Tibial nerve (tissue), 4 donors: ENCODE results near the gene DECR2. TPM values are rescaled to one million over a fixed set of nuclear protein-coding genes. Genes with fewer than 3 reads are reported as not detected.

Experiments used
- DNase-seq, 2 donors: peaks; one replicate each; pipeline ENCODE4 v3.0.0-alpha.2; 2019; ENCODE audit warnings: low spot score in 2 of 2
- H3K27ac ChIP-seq, 4 donors: fragments of 200-600 bp; sonication (generic) in 3 of 4; one replicate each; pipeline ENCODE4 v1.5.1; 2017 to 2019; ENCODE audit warnings: mild to moderate bottlenecking in 1 of 4
- H3K27me3 ChIP-seq, 2 donors: fragments of 200-600 bp; sonication (generic) in 1 of 2; one replicate each; pipeline versions ENCODE4 v1.5.1 to v1.6.0; 2017 to 2019
- H3K36me3 ChIP-seq, 3 donors: fragments of 200-600 bp; sonication (generic); one replicate each; pipeline ENCODE4 v1.5.1; 2018 to 2019
- H3K4me1 ChIP-seq, 4 donors: fragments of 200-600 bp; sonication (generic) in 3 of 4; one replicate each; pipeline ENCODE4 v1.5.1; 2017 to 2019
- H3K4me3 ChIP-seq, 4 donors: fragments of 200-600 bp; sonication (generic) in 3 of 4; one replicate each; pipeline ENCODE4 v1.5.1; 2017 to 2019; ENCODE audit warnings: mild to moderate bottlenecking in 1 of 4, moderate library complexity in 1 of 4
- H3K9me3 ChIP-seq, 4 donors: fragments of 200-600 bp; sonication (generic) in 3 of 4; one replicate each; pipeline ENCODE4 v1.5.1; 2017 to 2019
- CTCF ChIP-seq, 5 experiments: fragments of 200-600 bp in 3 of 5; fragments of 450-650 bp in 2 of 5; sonication (generic) in 3 of 5; IDR thresholded peaks; one replicate each; pipeline ENCODE4 v1.5.1; 2016 to 2019; ENCODE audit warnings: antibody characterized with exemption in 5 of 5, mild to moderate bottlenecking in 3 of 5, moderate library complexity in 2 of 5
- EP300 ChIP-seq, 2 donors: sonication (generic); formaldehyde crosslinking; IDR thresholded peaks; one replicate each; pipeline ENCODE4 v1.6.1; 2017; ENCODE audit warnings: antibody characterized with exemption in 2 of 2, mild to moderate bottlenecking in 1 of 2
- POLR2A ChIP-seq, 2 donors: fragments of 450-650 bp; IDR thresholded peaks; one replicate each; pipeline ENCODE4 v1.6.1; 2017; ENCODE audit warnings: antibody characterized with exemption in 2 of 2, mild to moderate bottlenecking in 2 of 2, moderate library complexity in 2 of 2
- WGBS, 2 donors: methylation state at CpG; one replicate each; pipeline ENCODE4 v1.1.5; 2018; 5-methylcytosine and 5-hydroxymethylcytosine counted together
- total RNA-seq, 4 donors: library from RNA; depleted of rRNA; stranded (reverse); fragments of >200 nt; gene quantifications; one replicate each; pipeline ENCODE4 v1.1.0, GENCODE V29; 2016

The DECR2 gene
- total RNA-seq: 10 to 100 TPM; 20.3 to 68.4 (median 33.6) TPM

- TF ChIP-seq CTCF (IDR thresholded peaks at IDR 0.05) (peak; percentile 52 to 83 (median 64)), POLR2A (IDR thresholded peaks at IDR 0.05) (peak; percentile 80 to 86), EP300 (IDR thresholded peaks at IDR 0.05) (peak in 1 of 2 donors; percentile 95)
- no peaks in the 10 kb centered on the region for H3K27me3 ChIP-seq
- DNase-seq: peak; percentile 97 to 98
- peak within 1 kb of the TSS; percentile 84 to 95 (median 89) for H3K27ac ChIP-seq
- H3K4me3 ChIP-seq: peak within 1 kb of the TSS; percentile 60 to 90 (median 76)
- peaks cover 0 to 7% (median 0%) of the 10 kb centered on the region in 3 donors for H3K36me3 ChIP-seq
- peaks cover 0 to 40% (median 7%) of the 10 kb centered on the region in 4 donors for H3K4me1 ChIP-seq
- WGBS, 2 donors: 1 to 2% methylated on average over 37 to 42 of the region's 91 CpGs
- H3K9me3 ChIP-seq: no peaks in the 10 kb centered on the region
Observed at GRCh38 chr16:401468-402348, at the start of gene DECR2. DECR2 (plus strand) TSS chr16:401885; CDS start chr16:401964, 79 bp downstream.

DNA sequence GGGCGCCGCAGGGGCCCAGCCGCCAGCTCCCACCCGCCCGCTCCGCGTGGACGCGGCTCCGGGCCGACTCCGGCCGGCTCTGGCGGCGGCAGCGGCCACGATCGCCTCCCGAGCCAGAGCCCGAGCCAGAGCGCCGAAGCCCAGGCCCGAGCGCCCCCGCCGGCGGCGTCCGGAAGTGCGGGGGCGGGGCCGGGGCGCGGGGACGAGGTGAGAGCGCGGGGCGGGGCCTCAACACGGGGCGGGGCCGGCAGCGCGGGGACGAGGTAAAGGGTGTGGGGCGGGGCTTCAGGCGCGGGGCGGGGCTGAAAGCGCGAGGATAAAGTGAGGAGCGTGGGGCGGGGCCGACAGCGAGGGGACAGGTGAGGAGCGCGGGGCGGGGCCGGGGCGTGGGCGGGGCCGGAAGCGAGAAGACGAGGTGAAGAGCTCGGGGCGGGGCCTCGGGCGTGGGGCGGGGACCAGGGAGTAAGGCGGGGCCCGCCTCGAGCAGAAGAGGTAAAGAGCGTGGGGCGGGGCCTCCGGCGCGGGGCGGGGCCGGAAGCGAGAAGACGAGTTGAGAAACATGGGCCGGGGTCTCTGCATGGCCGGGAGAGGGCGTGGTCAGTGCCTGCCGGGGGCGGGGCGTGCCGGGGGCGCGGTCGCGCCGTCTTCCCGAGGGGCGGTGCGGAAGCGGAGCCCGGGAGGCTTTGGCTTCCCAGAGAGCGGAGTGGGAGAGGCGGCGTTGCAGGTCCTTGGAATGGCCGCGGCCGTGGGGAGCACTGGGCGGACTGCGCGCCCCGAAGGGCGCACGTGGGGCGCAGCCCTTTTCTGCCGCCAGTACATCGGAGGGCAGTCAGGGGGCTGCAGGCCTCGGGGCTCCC lies 48.9 kb upstream of the DECR2 start, which contains the start of gene AXIN1:
AXIN1 (minus strand) TSS at position 177 of the 857 bp plus-strand sequence. CDS start 5,698 bp downstream, outside the sequence.
- H3K36me3 ChIP-seq: no peaks in the 10 kb centered on the region
- peak in 1 of 2 donors; percentile 67 for TF ChIP-seq EP300 (IDR thresholded peaks at IDR 0.05)
- TF ChIP-seq POLR2A (IDR thresholded peaks at IDR 0.05): peak in 1 of 2 donors; percentile 66
- TF ChIP-seq CTCF (IDR thresholded peaks at IDR 0.05): peak; percentile 68 to 92 (median 84)
- H3K27me3 ChIP-seq: no peaks in the 10 kb centered on the region
- H3K4me3 ChIP-seq: peak within 1 kb of the TSS; percentile 61 to 91 (median 63)
- DNase-seq: peak; percentile 99 to 100
- H3K27ac ChIP-seq: peak within 1 kb of the TSS; percentile 48 to 87 (median 73)
- peaks cover 0 to 18% (median 11%) of the 10 kb centered on the region in 4 donors for H3K4me1 ChIP-seq
- no peaks in the 10 kb centered on the region for H3K9me3 ChIP-seq
- 0 to 2% methylated on average over 35 to 75 of the region's 113 CpGs for WGBS, 2 donors

DNA sequence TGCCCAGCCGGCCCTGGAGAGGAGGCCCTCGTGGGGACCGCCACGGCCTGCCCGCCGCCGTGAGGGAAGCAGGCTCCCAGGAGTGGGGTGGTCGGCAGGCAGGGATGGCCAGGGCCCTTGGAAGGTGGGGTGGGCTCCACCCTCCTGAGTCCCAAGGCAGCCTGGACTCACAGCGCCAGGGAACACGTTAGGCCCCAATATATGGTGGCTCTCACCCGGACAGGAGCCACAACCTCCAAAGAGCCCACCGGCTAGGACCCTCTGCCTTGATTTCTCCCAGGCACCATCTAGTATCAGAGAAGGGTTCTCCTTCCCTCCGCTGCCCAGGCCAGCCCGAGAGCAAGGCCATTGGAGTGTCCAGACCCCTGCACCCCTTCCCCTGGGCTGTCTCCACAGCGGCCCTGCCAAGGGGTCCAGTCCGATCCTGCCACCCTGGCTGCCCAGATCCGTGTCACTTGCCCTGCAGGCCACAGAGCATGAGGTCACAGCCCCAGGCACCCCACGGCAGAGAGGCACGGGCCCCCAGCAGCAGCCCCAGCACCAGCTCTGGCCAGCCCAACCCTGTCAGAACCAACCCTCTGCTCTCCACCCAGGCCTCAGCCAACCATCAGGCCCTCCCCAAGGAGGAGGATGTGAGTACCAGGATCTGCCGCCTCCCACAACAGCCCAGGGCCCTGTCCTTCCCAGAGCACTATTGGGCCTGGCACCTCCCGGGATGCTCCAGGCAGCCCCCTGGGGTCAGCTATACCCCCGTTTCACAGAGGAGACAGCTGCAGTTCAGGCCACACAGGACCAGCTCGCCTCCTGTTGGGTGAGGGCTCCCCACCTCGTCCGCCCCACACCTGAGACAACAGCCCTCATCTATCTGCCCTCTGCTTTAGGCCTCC lies 48.0 kb upstream of the DECR2 start:
- Histone ChIP-seq H3K4me3 (peak overlapping the region; percentile 30 to 91 (median 54)), H3K4me1 (peaks cover 0 to 18% (median 11%) of the 10 kb centered on the region in 4 donors), H3K27ac (peak overlapping the region; percentile 48 to 86 (median 71)), H3K9me3 (no peaks in the 10 kb centered on the region), H3K36me3 (no peaks in the 10 kb centered on the region), H3K27me3 (no peaks in the 10 kb centered on the region)
- TF ChIP-seq POLR2A (IDR thresholded peaks at IDR 0.05): no peak
- TF ChIP-seq CTCF (IDR thresholded peaks at IDR 0.05): no peak
- no peak for TF ChIP-seq EP300 (IDR thresholded peaks at IDR 0.05)
- WGBS, 2 donors: 70 to 78% methylated on average over 15 to 23 of the region's 25 CpGs
- DNase-seq: no peak

- WGBS, 2 donors: 95 to 98% methylated on average over 8 to 9 of the region's 12 CpGs
- TF ChIP-seq CTCF (IDR thresholded peaks at IDR 0.05): no peak
- TF ChIP-seq EP300 (IDR thresholded peaks at IDR 0.05): no peak
- no peak for TF ChIP-seq POLR2A (IDR thresholded peaks at IDR 0.05)
- H3K4me3 ChIP-seq: no peak overlapping the region
- no peak for DNase-seq
- no peaks in the 10 kb centered on the region for H3K9me3 ChIP-seq
- no peaks in the 10 kb centered on the region for H3K27me3 ChIP-seq
- no peaks in the 10 kb centered on the region for H3K36me3 ChIP-seq
- H3K4me1 ChIP-seq: peaks cover 0 to 18% (median 11%) of the 10 kb centered on the region in 4 donors
- H3K27ac ChIP-seq: no peak overlapping the region
Observed at GRCh38 chr16:354291-354881, 47.3 kb upstream of the DECR2 start.
